Ovary (tissue), 9 donors: ENCODE data around the gene RRP1B. TPM values are rescaled to one million over a fixed set of nuclear protein-coding genes. Genes with fewer than 3 reads are reported as not detected.
"Not testable (repeated sequence)": the region's sequence is repeated elsewhere in the genome, so short reads cannot be mapped to it uniquely, and the experiment has no call there.

Source experiments
- DNase-seq, 5 donors: peaks; one replicate each; pipeline ENCODE4 v3.0.0-alpha.2; 2019 to 2020
- H3K27ac ChIP-seq, 2 donors: fragments of 200-600 bp; one replicate each; pipeline versions ENCODE4 v1.5.1 to v1.8.0; 2019 to 2022
- H3K27me3 ChIP-seq: fragments of 200-600 bp; one replicate; pipeline ENCODE4 v1.8.0; 2022
- H3K36me3 ChIP-seq: fragments of 200-600 bp; sonication (generic); one replicate; pipeline ENCODE4 v1.5.1; 2019
- H3K4me1 ChIP-seq: one replicate; pipeline ENCODE4 v1.8.1; 2013; ENCODE audit warnings: mild to moderate bottlenecking, moderate library complexity; ENCODE audit not compliant: insufficient read depth
- H3K4me3 ChIP-seq: fragments of 200-600 bp; sonication (generic); one replicate; pipeline ENCODE4 v1.5.1; 2017
- H3K9me3 ChIP-seq, 2 donors: fragments of 200-600 bp in 1 of 2; sonication (generic) in 1 of 2; one replicate each; pipeline versions ENCODE4 v1.5.1 to v1.8.1; 2013 to 2019; ENCODE audit warnings: mild to moderate bottlenecking in 1 of 2, moderate library complexity in 1 of 2
- EP300 ChIP-seq: sonication (generic); formaldehyde crosslinking; IDR thresholded peaks from one replicate; pipeline ENCODE4 v1.6.1; 2017; ENCODE audit warnings: antibody characterized with exemption
- POLR2A ChIP-seq: fragments of 450-650 bp; IDR thresholded peaks from one replicate; pipeline ENCODE4 v1.6.1; 2017; ENCODE audit warnings: antibody characterized with exemption, mild to moderate bottlenecking, moderate library complexity
- WGBS, 3 donors: extraction: QIAGEN DNeasy Blood & Tissue Kit in 1 of 3; methylation state at CpG; one replicate each; pipeline versions ENCODE4 v1.1.5 to v1.1.7; 2013 to 2017; 5-methylcytosine and 5-hydroxymethylcytosine counted together
- intact Hi-C, 4 donors: fragments of 100-400 bp; cut with DNase I; formaldehyde crosslinking; loops; one replicate each; pipeline versions ENCODE4 v1.11.0 to v1.15.1; 2022 to 2023
- polyA plus RNA-seq, 2 donors: library from polyadenylated mRNA; stranded (reverse); fragments of 200-250 nt in 1 of 2; fragments of 350-450 nt in 1 of 2; fragmentation: Illumina TruSeq in 1 of 2; extraction: RNeasy Lipid Tissue Mini Kit (QIAGEN cat#74804) in 1 of 2; gene quantifications; one replicate each; pipeline ENCODE4 v1.2.3, GENCODE V29; 2013 to 2014
- total RNA-seq, 7 donors: library from RNA; depleted of rRNA in 2 of 7; stranded (reverse); fragments of >200 nt in 2 of 7; fragmentation: NEBNext Ultra II Directional in 3 of 7; extraction: Animal tissue kit (Norgen Biotek cat#: 25700) in 3 of 7; gene quantifications; one replicate each; pipeline versions ENCODE4 v1.1.0 to v1.2.4, GENCODE V29; 2016 to 2023
- TF ChIP-seq, protein P1 (sequence below), 3 donors: fragments of 450-650 bp in 2 of 3; fragments of 200-600 bp in 1 of 3; IDR thresholded peaks; one replicate each; pipeline versions ENCODE4 v1.5.1 to v1.8.0; 2016 to 2022; ENCODE audit warnings: antibody characterized with exemption in 3 of 3, mild to moderate bottlenecking in 1 of 3
- donor health status: DM: no; HTN: no; CAD: no; lungs with moderate emphysema.
- donor health status: DM: no; HTN: no; CAD: no.
- donor health status: Bipolar disorder and iron deficiency.
- donor health status: DM: yes; HTN: yes; CAD: no.
- donor health status: DM: no; HTN: no; CAD: no.
- donor health status: DM: yes; HTN: yes; CAD: no.

RRP1B gene
- total and polyA plus RNA-seq, 9 donors: 11.3 to 31.8 (median 28.4) TPM

DNA sequence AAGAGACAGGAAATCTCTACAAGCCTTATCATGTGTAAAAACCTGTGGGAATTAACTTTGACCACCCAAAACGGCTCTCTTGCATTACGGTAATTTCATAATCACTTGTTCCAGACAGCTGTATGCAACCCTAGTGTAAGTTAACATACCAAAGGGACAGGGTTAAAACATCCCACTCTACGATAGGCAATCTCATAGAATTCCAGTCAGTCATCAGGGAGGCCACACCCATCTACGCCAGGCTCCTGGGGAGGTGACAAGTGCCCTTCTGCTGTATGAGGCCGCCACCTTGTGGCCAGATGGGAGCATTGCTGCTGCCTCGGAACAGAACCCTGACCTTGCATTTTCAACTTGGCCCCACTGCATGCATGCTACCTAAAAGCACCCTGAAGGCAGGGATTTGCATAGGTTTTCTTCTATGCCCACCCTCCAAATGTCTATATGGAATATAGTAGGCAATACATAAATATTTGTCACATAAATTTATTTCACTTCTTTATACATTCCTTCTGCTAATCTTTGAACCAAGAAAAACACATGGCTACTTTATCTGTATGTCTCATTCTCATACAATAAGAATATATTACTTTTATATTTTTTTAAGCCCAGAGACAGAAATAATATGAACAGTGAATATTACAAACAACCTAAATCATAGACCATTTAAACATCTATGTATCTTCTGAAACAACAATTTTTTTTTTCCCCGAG, 12.7 kb upstream of the RRP1B start:
- Histone ChIP-seq H3K4me1 (no peaks in the 10 kb centered on the region), H3K36me3 (no peaks in the 10 kb centered on the region), H3K27ac (peak overlapping the region in 1 of 2 donors; percentile 70), H3K27me3 (no peaks in the 10 kb centered on the region), H3K9me3 (no peaks in the 10 kb centered on the region), H3K4me3 (no peak overlapping the region)
- peak; percentile 84 to 92 (median 91) for DNase-seq
- 18 to 20% (median 19%) methylated on average over 7 of the region's 7 CpGs for whole genome bisulfite sequencing, 3 donors
- TF ChIP-seq, protein P1, sequence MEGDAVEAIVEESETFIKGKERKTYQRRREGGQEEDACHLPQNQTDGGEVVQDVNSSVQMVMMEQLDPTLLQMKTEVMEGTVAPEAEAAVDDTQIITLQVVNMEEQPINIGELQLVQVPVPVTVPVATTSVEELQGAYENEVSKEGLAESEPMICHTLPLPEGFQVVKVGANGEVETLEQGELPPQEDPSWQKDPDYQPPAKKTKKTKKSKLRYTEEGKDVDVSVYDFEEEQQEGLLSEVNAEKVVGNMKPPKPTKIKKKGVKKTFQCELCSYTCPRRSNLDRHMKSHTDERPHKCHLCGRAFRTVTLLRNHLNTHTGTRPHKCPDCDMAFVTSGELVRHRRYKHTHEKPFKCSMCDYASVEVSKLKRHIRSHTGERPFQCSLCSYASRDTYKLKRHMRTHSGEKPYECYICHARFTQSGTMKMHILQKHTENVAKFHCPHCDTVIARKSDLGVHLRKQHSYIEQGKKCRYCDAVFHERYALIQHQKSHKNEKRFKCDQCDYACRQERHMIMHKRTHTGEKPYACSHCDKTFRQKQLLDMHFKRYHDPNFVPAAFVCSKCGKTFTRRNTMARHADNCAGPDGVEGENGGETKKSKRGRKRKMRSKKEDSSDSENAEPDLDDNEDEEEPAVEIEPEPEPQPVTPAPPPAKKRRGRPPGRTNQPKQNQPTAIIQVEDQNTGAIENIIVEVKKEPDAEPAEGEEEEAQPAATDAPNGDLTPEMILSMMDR (IDR thresholded peaks at IDR 0.05): peak; percentile 97 to 99 (median 99)
- no peak for TF ChIP-seq EP300
- TF ChIP-seq POLR2A: no peak
- intact Hi-C loops: no loop called here

DNA sequence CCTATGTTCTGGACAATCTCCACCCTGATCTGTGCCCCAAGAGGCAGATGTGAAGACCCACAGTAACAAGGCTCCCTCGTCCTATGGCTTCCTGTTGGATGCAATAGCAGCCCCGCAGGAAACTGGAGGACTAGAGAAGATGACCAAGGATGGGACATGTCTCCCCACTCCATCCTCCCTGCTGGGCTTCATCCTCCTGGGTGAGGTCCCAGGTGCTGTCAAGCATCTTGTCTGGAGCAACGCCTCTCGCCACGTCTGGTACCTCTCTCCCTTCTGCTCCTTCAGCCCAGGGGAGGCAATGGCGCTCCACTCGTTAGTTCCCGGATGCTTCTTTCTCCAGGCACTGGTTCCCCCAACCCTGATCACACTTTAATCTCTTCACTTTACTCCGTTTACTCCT, 11.2 kb upstream of the RRP1B start:
- 66 to 70% (median 66%) methylated on average over 9 of the region's 9 CpGs for WGBS, 3 donors
- no peaks in the 10 kb centered on the region for H3K9me3 ChIP-seq
- no peaks in the 10 kb centered on the region for H3K4me1 ChIP-seq
- TF ChIP-seq EP300: no peak
- TF ChIP-seq POLR2A: no peak
- no peak for DNase-seq
- H3K27me3 ChIP-seq: no peaks in the 10 kb centered on the region
- H3K27ac ChIP-seq: no peak overlapping the region
- intact Hi-C loops: no loop called here
- H3K36me3 ChIP-seq: no peaks in the 10 kb centered on the region
- no peak overlapping the region for H3K4me3 ChIP-seq

DNA sequence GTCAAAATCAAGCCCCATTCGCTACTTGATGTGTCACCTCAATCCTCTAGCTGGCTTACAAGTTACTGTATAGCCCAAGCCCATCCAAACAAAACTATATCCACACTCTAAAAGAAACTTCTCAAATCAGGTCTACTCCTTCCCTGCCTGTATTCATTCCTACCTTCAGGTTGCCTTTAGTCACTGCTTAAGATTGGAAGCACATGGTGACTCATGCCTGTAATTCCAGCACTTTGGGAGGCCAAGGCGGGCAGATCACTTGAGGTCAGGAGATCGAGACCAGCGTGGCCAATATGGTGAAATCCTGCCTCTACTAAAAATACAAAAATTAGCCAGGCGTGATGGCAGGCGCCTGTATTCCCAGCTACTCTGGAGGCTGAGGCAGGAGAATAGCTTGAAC, 7.4 kb upstream of the RRP1B start:
- H3K36me3 ChIP-seq, H3K9me3 ChIP-seq, DNase-seq, H3K27ac ChIP-seq, H3K4me1 ChIP-seq, H3K4me3 ChIP-seq, intact Hi-C loops, H3K27me3 ChIP-seq: not testable (repeated sequence)
- WGBS, 3 donors: 93 to 96% (median 96%) methylated on average over 6 of the region's 6 CpGs

DNA sequence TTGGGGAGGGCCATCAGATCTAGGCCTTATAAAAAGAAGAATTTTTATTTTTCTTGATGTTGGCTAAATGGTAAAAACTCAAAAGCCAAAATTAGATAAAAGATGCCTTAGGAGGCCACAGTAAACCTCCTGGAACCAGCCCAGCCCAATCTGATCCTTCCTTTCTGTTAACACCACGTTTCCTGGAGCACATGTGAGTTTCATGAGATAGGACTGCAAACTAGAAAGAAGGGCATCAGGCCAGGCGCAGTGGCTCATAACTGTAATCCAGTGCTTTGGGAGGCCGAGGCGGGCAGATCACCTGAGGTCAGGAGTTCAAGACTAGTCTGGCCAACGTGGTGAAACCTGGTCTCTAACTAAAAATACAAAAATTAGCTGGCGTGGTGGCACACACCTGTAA, 6.7 kb upstream of the RRP1B start:
- no peak overlapping the region for H3K4me3 ChIP-seq
- H3K4me1 ChIP-seq: no peaks in the 10 kb centered on the region
- 84 to 88% (median 87%) methylated on average over 6 of the region's 6 CpGs for WGBS, 3 donors
- intact Hi-C loops: no loop called here
- H3K36me3 ChIP-seq: no peaks in the 10 kb centered on the region
- no peak overlapping the region for H3K27ac ChIP-seq
- H3K9me3 ChIP-seq: no peaks in the 10 kb centered on the region
- no peaks in the 10 kb centered on the region for H3K27me3 ChIP-seq
- TF ChIP-seq, protein P1 (IDR thresholded peaks at IDR 0.05): no peak
- TF ChIP-seq EP300 (no peak), POLR2A (no peak)
- no peak for DNase-seq

- no peak for TF ChIP-seq EP300
- TF ChIP-seq, protein P1 (IDR thresholded peaks at IDR 0.05): no peak
- no peak for TF ChIP-seq POLR2A
- no peaks in the 10 kb centered on the region for H3K9me3 ChIP-seq
- no peak overlapping the region for H3K27ac ChIP-seq
- 93 to 95% (median 94%) methylated on average over 6 of the region's 6 CpGs for WGBS, 3 donors
- no peak for DNase-seq
- no peaks in the 10 kb centered on the region for H3K4me1 ChIP-seq
- H3K27me3 ChIP-seq: no peaks in the 10 kb centered on the region
- H3K36me3 ChIP-seq: no peaks in the 10 kb centered on the region
- intact Hi-C loops: no loop called here
- H3K4me3 ChIP-seq: no peak overlapping the region
These were observed 5.7 kb upstream of the RRP1B start for GRCh38 chr21:43653626-43654025.
